GM06990 (cell line): ENCODE results near the gene CTSD.

Source experiments
- DNase-seq: peaks from one replicate; pipeline ENCODE4 v3.0.0-alpha.2; 2011; ENCODE audit not compliant: insufficient read length; ENCODE audit errors: extremely low read depth
- H3K27me3 ChIP-seq: replicated peaks from 2 replicates; pipeline ENCODE4 v1.6.0; 2011; ENCODE audit warnings: low read length; ENCODE audit not compliant: control insufficient read depth, insufficient read depth
- H3K36me3 ChIP-seq: 2 replicates; pipeline ENCODE4 v1.5.1; 2011; ENCODE audit warnings: low read length; ENCODE audit not compliant: control insufficient read depth, insufficient read depth
- H3K4me3 ChIP-seq: replicated peaks from 2 replicates; pipeline ENCODE4 v1.5.1; 2011; ENCODE audit warnings: low read depth, mild to moderate bottlenecking, control low read depth, low read length
- TF ChIP-seq, protein P1 (sequence below): IDR thresholded peaks from 2 replicates; pipeline ENCODE4 v1.5.1; 2011; ENCODE audit warnings: low read length, control low read depth, mild to moderate bottlenecking, inconsistent platforms; ENCODE audit not compliant: insufficient read depth, poor library complexity, severe bottlenecking

CTSD gene

DNA sequence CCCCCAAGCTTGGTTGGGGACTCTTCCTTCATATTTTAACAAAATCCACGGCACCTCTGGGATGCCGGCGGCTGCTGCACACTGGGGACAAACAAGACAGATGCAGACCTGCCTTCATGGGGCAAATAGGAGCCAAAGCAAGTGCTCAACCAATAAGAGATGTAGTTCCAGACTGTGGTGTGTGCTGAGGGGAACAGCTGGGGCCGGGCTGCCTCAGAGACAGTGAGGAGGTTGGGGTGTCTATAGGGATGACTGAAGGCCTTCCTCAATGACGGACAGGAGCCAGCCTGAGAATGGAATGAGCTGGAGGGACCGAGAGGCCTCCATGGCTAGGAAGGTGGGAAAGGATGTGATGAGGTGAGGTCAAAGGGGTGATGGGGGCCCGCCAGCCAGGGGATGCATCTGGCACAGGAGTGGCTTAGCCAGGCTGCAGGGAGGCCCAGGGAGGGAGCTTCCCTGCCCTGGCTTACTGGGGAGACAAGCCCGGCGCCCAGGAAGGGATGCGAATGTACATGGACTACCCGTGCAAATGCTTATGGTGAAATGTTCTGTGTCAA is 10.3 kb upstream of the CTSD start:
- H3K36me3 ChIP-seq, result no peaks in the 10 kb centered on the region
- TF ChIP-seq, protein P1, sequence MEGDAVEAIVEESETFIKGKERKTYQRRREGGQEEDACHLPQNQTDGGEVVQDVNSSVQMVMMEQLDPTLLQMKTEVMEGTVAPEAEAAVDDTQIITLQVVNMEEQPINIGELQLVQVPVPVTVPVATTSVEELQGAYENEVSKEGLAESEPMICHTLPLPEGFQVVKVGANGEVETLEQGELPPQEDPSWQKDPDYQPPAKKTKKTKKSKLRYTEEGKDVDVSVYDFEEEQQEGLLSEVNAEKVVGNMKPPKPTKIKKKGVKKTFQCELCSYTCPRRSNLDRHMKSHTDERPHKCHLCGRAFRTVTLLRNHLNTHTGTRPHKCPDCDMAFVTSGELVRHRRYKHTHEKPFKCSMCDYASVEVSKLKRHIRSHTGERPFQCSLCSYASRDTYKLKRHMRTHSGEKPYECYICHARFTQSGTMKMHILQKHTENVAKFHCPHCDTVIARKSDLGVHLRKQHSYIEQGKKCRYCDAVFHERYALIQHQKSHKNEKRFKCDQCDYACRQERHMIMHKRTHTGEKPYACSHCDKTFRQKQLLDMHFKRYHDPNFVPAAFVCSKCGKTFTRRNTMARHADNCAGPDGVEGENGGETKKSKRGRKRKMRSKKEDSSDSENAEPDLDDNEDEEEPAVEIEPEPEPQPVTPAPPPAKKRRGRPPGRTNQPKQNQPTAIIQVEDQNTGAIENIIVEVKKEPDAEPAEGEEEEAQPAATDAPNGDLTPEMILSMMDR, result no peak
- no peak overlapping the region for H3K4me3 ChIP-seq
- DNase-seq, result no peak
- H3K27me3 ChIP-seq, result no peaks in the 10 kb centered on the region; the same call in 1 of the 2 replicates

DNA sequence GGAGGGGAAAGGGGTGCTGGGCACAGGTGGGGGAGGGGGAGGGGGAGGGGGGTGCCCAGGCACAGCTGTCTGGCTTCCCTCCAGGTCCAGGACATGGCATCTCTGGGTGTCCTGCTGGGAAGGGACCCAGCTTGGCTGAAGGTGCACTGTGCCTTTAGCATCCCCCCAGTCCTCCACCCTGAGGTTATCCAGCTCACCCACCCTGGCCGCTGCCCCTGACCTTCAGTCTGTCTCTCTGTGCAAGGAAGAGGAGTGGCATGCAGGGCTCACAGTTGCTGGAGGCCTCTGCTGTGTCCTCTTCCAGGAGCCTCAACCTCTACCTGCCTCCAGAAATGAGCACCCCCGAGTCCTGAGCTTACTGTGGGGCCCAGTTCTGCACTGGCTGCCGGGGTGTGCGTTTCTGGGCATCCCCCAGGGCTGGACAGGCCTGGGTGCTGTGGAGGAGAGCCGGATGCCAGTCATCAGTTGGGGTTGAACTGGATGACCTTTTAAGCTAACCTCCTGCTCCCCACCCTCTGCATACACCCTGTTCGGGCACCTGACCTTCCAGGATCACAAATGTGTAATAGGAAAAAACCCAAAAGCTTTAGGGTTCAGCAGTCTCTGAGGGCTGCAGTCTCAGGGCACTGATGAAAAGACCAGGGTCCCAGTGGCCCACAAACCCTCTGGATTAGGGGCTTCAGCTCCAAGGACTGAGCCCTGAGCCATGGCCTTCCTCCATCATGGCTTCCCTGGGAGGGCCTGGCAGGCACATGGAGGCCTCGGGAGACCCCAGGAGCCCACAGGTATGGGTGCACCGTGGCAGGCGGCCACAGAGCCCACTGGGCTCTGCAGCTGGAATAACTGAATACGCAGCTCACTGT is 9.6 kb upstream of the CTSD start:
- TF ChIP-seq, protein P1, result no peak
- Histone ChIP-seq H3K27me3 (no peaks in the 10 kb centered on the region; the same call in 1 of the 2 replicates), H3K4me3 (no peak overlapping the region), H3K36me3 (no peaks in the 10 kb centered on the region)
- no peak for DNase-seq

DNA sequence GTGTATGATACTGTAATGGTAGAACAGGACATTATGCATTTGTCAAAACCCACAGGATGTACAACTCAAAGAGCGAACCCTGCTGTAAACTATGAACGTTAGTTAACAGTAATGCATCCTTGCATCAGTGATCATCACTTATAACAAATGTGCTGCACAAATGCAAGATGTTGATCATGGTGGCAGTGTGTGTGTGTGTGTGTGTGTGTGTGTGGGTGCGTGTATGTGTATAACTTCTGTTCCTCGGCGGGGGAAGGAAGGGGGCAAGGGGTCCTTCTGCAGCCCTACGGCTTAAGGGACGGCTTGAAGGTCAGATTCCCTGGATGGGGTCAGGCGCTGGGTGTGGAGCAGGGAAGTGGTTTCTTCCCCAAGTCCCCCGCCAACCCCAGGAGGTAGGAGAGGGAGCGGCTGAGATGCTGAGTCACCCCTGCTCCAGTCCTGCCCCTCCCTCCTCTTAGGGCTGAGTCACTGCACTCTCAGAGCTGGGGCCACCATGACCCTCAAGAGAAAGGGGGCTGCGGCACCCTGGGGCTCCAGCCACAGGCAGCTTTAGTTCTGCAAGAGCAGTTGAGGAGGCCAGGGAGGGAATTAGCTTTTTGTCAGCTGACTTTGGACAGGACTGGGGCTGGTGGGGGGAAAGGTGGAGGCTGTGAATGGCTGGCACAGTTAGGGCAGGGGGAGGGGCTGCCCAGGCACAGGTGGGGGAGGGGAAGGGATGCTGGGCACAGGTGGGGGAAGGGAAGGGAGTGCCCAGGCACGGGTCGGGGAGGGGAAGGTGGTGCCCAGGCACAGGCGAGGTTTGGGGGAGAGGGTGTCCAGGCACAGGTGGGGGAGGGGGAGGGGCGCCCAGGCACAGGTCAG is 8.8 kb upstream of the CTSD start:
- Histone ChIP-seq H3K27me3 (no peaks in the 10 kb centered on the region; the same call in 1 of the 2 replicates), H3K4me3 (no peak overlapping the region), H3K36me3 (no peaks in the 10 kb centered on the region)
- no peak for DNase-seq
- TF ChIP-seq, protein P1, result no peak

DNA sequence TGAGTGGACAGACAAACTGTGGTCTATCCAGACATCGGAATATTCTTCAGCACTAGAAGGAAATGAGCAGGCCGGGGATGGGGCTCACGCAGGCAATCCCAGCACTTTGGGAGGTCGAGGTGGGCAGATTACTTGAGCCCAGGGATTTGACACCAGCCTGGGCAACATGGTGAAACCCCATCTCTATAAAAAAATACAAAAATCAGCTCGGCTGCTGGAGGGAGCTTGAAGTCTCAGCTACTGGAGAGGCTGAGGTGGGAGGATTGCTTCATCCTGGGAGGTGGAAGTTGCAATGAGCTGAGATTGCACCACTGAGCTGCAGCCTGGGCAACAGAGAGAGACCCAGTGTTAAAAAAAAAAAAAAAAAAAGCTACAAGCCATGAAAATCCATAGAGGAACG is 8.0 kb upstream of the CTSD start:
- H3K4me3 ChIP-seq, result no peak overlapping the region
- H3K36me3 ChIP-seq, result no peaks in the 10 kb centered on the region
- H3K27me3 ChIP-seq, result no peaks in the 10 kb centered on the region; the same call in 1 of the 2 replicates
- TF ChIP-seq, protein P1, result no peak
- no peak for DNase-seq

DNA sequence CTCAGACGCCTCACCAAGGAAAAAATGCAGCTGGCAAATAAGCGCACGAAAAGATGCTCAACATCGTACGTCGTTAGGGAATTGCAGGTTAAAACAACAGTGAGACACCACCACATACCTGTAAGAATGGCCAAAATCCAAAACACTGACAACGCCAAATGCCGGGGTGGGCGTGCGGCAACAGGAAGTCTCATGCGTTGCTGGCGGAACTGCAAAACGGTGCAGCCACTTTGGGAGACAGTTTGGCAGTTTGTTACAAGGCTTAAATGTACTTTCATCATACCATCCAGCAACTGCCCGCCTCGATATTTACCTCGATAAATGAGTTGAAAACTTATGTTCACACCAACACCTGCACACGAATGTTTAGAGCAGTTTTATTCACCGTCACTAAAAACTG is 7.5 kb upstream of the CTSD start:
- H3K4me3 ChIP-seq, result no peak overlapping the region
- no peak for DNase-seq
- TF ChIP-seq, protein P1, result no peak

More for the DNA sequence above, 7.5 kb upstream of the CTSD start:
- Histone ChIP-seq H3K27me3 (no peaks in the 10 kb centered on the region; the same call in 1 of the 2 replicates), H3K36me3 (no peaks in the 10 kb centered on the region)
